ENCODE measurements around the gene ILDR2. TPM values are rescaled to one million over a fixed set of nuclear protein-coding genes. Genes with fewer than 3 reads are reported as not detected.

Gene ILDR2
- total and polyA plus RNA-seq, 2 donors (not counting 3 experiments of a cell fraction or from before 2014, with no cell fraction given) = not detected

- dilution Hi-C loops (cut with MboI; ENCODE audit: extremely low pct_ligation_motif_present, low sequenced_read_pairs) = no loop called here
- H3K4me2 ChIP-seq (ENCODE audit: insufficient read depth, low read length) = no peak overlapping the region
- H3K79me2 ChIP-seq (ENCODE audit: control insufficient read depth, insufficient read depth, low read length) = no peaks in the 10 kb centered on the region
- H3K36me3 ChIP-seq (ENCODE audit: control insufficient read depth in 2 of 2, extremely low read depth in 1 of 2, insufficient read depth in 2 of 2, low read length in 2 of 2) = no peaks in the 10 kb centered on the region
- no TSS peak for BruUV-seq (replicated peaks)
- ChIA-PET CTCF (interaction anchor here (0.7 kb wide), 1 partner anchor 9 kb away, joined by 3 read pairs; no protein-coding TSS in a partner anchor), POLR2A (no interaction called here)
- H3K27ac ChIP-seq (ENCODE audit: insufficient read depth, low read depth, low read length) = no peak overlapping the region
- no peaks in the 10 kb centered on the region for H3K9me1 ChIP-seq (replicated peaks; ENCODE audit: control insufficient read depth, extremely low read depth, insufficient read depth, low read length)
- peaks cover 42 to 55% of the 10 kb centered on the region in 2 experiments for H3K27me3 ChIP-seq (ENCODE audit: control insufficient read depth in 2 of 2, insufficient read depth in 2 of 2, low read length in 2 of 2)
- FAIRE-seq (no peak), DNase-seq (ENCODE audit: low read depth, low spot score) (no peak)
- H2AFZ ChIP-seq (ENCODE audit: low read depth, low read length) = no peak overlapping the region
- H3K4me3 ChIP-seq (replicated peaks in 1 of 3; ENCODE audit: insufficient read depth in 1 of 3, low read depth in 1 of 3, low read length in 3 of 3) = no peak overlapping the region
- H4K20me1 ChIP-seq (replicated peaks; ENCODE audit: control insufficient read depth, extremely low read depth, insufficient read depth, low read length) = no peaks in the 10 kb centered on the region
- TF ChIP-seq CTCF (IDR thresholded peaks at IDR 0.05; ENCODE audit: extremely low read depth in 1 of 2, insufficient read depth in 1 of 2, low read depth in 1 of 2, low read length in 2 of 2) (no peak), EZH2 (IDR thresholded peaks at IDR 0.05; ENCODE audit: borderline replicate concordance, low read depth, low read length, severe bottlenecking) (peak; percentile 93)
- H3K9me3 ChIP-seq (replicated peaks; ENCODE audit: control insufficient read depth, insufficient read depth, low read length) = no peaks in the 10 kb centered on the region
- no peaks in the 10 kb centered on the region for H3K4me1 ChIP-seq (ENCODE audit: control insufficient read depth, extremely low read depth, insufficient read depth, low read length)
- intact Hi-C loops (cut with micrococcal nuclease) = no loop called here
- no peak overlapping the region for H3K9ac ChIP-seq (replicated peaks; ENCODE audit: extremely low read depth, insufficient read depth, low read length)
Observed at GRCh38 chr1:166920561-166921475, 54.5 kb downstream of the ILDR2 start.

- dilution Hi-C loops (cut with MboI; ENCODE audit: extremely low pct_ligation_motif_present, low sequenced_read_pairs) = no loop called here
- peaks cover 45 to 57% of the 10 kb centered on the region in 2 experiments for H3K27me3 ChIP-seq (ENCODE audit: control insufficient read depth in 2 of 2, insufficient read depth in 2 of 2, low read length in 2 of 2)
Observed at GRCh38 chr1:166918956-166919316, 56.4 kb downstream of the ILDR2 start.

More at GRCh38 chr1:166918956-166919316, 56.4 kb downstream of the ILDR2 start:
- H3K4me2 ChIP-seq (ENCODE audit: insufficient read depth, low read length) = no peak overlapping the region
- FAIRE-seq (no peak), DNase-seq (ENCODE audit: low read depth, low spot score) (no peak)
- H4K20me1 ChIP-seq (replicated peaks; ENCODE audit: control insufficient read depth, extremely low read depth, insufficient read depth, low read length) = no peaks in the 10 kb centered on the region
- BruUV-seq (replicated peaks) = no TSS peak
- no peak overlapping the region for H3K9ac ChIP-seq (replicated peaks; ENCODE audit: extremely low read depth, insufficient read depth, low read length)
- CTCF ChIA-PET = interaction anchor here (1.8 kb wide), 1 partner anchor 9 kb away, joined by 13 read pairs; no protein-coding TSS in a partner anchor
- H3K9me1 ChIP-seq (replicated peaks; ENCODE audit: control insufficient read depth, extremely low read depth, insufficient read depth, low read length) = no peaks in the 10 kb centered on the region
- no peak for TF ChIP-seq POLR2A (IDR thresholded peaks at IDR 0.05; ENCODE audit: low read depth, low read length)
- TF ChIP-seq POLR2AphosphoS5 (IDR thresholded peaks at IDR 0.05; ENCODE audit: insufficient read depth, low read depth, low read length) = no peak
- TF ChIP-seq CTCF (IDR thresholded peaks at IDR 0.05; ENCODE audit: extremely low read depth in 1 of 2, insufficient read depth in 1 of 2, low read depth in 1 of 2, low read length in 2 of 2) = no peak
- TF ChIP-seq JUN (IDR thresholded peaks at IDR 0.05; ENCODE audit: borderline replicate concordance, insufficient read depth, insufficient read length, low read depth) = no peak
- no peak for TF ChIP-seq MYC (IDR thresholded peaks at IDR 0.05; ENCODE audit: low read depth, low read length)
- TF ChIP-seq EZH2 (IDR thresholded peaks at IDR 0.05; ENCODE audit: borderline replicate concordance, low read depth, low read length, severe bottlenecking) = no peak
- TF ChIP-seq GATA2 (IDR thresholded peaks at IDR 0.05; ENCODE audit: insufficient read depth, insufficient read length, low read depth, low read length) = no peak
- no peak for TF ChIP-seq FOS (IDR thresholded peaks at IDR 0.05; ENCODE audit: borderline replicate concordance, insufficient read depth, low read length)
- TF ChIP-seq MAX (IDR thresholded peaks at IDR 0.05; ENCODE audit: insufficient read depth, insufficient read length) = no peak
- no peak overlapping the region for H3K4me3 ChIP-seq (replicated peaks in 1 of 3; ENCODE audit: insufficient read depth in 1 of 3, low read depth in 1 of 3, low read length in 3 of 3)
- intact Hi-C loops (cut with micrococcal nuclease) = no loop called here
- no peaks in the 10 kb centered on the region for H3K36me3 ChIP-seq (ENCODE audit: control insufficient read depth in 2 of 2, extremely low read depth in 1 of 2, insufficient read depth in 2 of 2, low read length in 2 of 2)
- H3K79me2 ChIP-seq (ENCODE audit: control insufficient read depth, insufficient read depth, low read length) = no peaks in the 10 kb centered on the region
- no peak overlapping the region for H2AFZ ChIP-seq (ENCODE audit: low read depth, low read length)
- POLR2A ChIA-PET = no interaction called here
- H3K4me1 ChIP-seq (ENCODE audit: control insufficient read depth, extremely low read depth, insufficient read depth, low read length) = no peaks in the 10 kb centered on the region
- no peaks in the 10 kb centered on the region for H3K9me3 ChIP-seq (replicated peaks; ENCODE audit: control insufficient read depth, insufficient read depth, low read length)
- no peak overlapping the region for H3K27ac ChIP-seq (ENCODE audit: insufficient read depth, low read depth, low read length)
